Neuronal stem cell (in vitro differentiated cells): Measurements from ENCODE around the gene PLCL2.

Experiments used
- DNase-seq: peaks from one replicate; pipeline ENCODE4 v3.0.0-alpha.2; 2013; ENCODE audit warnings: low spot score
- H2AFZ ChIP-seq: one replicate; pipeline ENCODE4 v1.6.1; 2013; ENCODE audit warnings: mild to moderate bottlenecking, low read length, inconsistent platforms
- H2AK5ac ChIP-seq: 2 replicates; pipeline ENCODE4 v1.6.1; 2013; ENCODE audit warnings: low read depth, mild to moderate bottlenecking, inconsistent platforms, low read length, moderate library complexity, mixed read lengths
- H2BK120ac ChIP-seq: 2 replicates; pipeline ENCODE4 v1.6.1; 2013; ENCODE audit warnings: low read depth, mild to moderate bottlenecking, inconsistent platforms, low read length, moderate library complexity, mixed read lengths
- H2BK12ac ChIP-seq: one replicate; pipeline ENCODE4 v1.6.1; 2013; ENCODE audit warnings: low read length, inconsistent platforms
- H2BK15ac ChIP-seq: 2 replicates; pipeline ENCODE4 v1.6.1; 2013; ENCODE audit warnings: mild to moderate bottlenecking, low read length, inconsistent platforms, mixed read lengths
- H2BK5ac ChIP-seq: one replicate; pipeline ENCODE4 v1.6.1; 2013; ENCODE audit warnings: inconsistent platforms, mild to moderate bottlenecking, low read length, moderate library complexity
- H3K14ac ChIP-seq: one replicate; pipeline ENCODE4 v1.6.1; 2013; ENCODE audit warnings: low read length, inconsistent platforms
- H3K18ac ChIP-seq: 2 replicates; pipeline ENCODE4 v1.6.1; 2013; ENCODE audit warnings: low read length, inconsistent platforms
- H3K23ac ChIP-seq: 2 replicates; pipeline ENCODE4 v1.6.1; 2013; ENCODE audit warnings: low read depth, mild to moderate bottlenecking, mixed read lengths, low read length, inconsistent platforms; ENCODE audit not compliant: poor library complexity
- H3K27ac ChIP-seq: replicated peaks from 3 replicates; pipeline ENCODE4 v1.5.1; 2013; ENCODE audit warnings: low read length, inconsistent platforms
- H3K27me3 ChIP-seq, 3 experiments: 2 replicates each; pipeline ENCODE4 v1.6.1; 2013; ENCODE audit warnings: low read length in 3 of 3, mild to moderate bottlenecking in 2 of 3, inconsistent platforms in 1 of 3, low read depth in 1 of 3, mixed read lengths in 1 of 3, moderate library complexity in 1 of 3; ENCODE audit not compliant: control insufficient read depth in 3 of 3, insufficient read depth in 3 of 3
- H3K36me3 ChIP-seq, 2 donors: replicated peaks in 1 of 2; 2 replicates each; pipeline ENCODE4 v1.6.1; 2013; ENCODE audit warnings: low read length in 2 of 2; ENCODE audit not compliant: control insufficient read depth in 2 of 2, insufficient read depth in 2 of 2
- H3K4ac ChIP-seq: 2 replicates; pipeline ENCODE4 v1.6.1; 2013; ENCODE audit warnings: inconsistent platforms, mild to moderate bottlenecking, low read length, moderate library complexity
- H3K4me1 ChIP-seq, 2 donors: 1 replicate in 1 of 2; 2 replicates in 1 of 2; pipeline ENCODE4 v1.6.1; 2013; ENCODE audit warnings: low read length in 2 of 2, low read depth in 1 of 2; ENCODE audit not compliant: control insufficient read depth in 2 of 2, insufficient read depth in 1 of 2
- H3K4me2 ChIP-seq: one replicate; pipeline ENCODE4 v1.6.1; 2013; ENCODE audit warnings: mild to moderate bottlenecking, low read length, inconsistent platforms; ENCODE audit not compliant: insufficient read depth, poor library complexity, severe bottlenecking
- H3K4me3 ChIP-seq, 2 donors: 2 replicates each; pipeline ENCODE4 v1.5.1; 2013; ENCODE audit warnings: low read length in 2 of 2, mild to moderate bottlenecking in 2 of 2, inconsistent platforms in 1 of 2, moderate library complexity in 1 of 2
- H3K79me1 ChIP-seq: one replicate; pipeline ENCODE4 v1.6.1; 2013; ENCODE audit warnings: low read depth, mild to moderate bottlenecking, inconsistent platforms, low read length, moderate library complexity
- H3K9ac ChIP-seq: one replicate; pipeline ENCODE4 v1.6.1; 2013; ENCODE audit warnings: mild to moderate bottlenecking, low read depth, low read length, inconsistent platforms; ENCODE audit not compliant: poor library complexity
- H3K9me3 ChIP-seq, 2 donors: replicated peaks in 1 of 2; 2 replicates each; pipeline versions ENCODE3 to v1.6.1; 2013; ENCODE audit warnings: low read length in 2 of 2, mild to moderate bottlenecking in 2 of 2, inconsistent platforms in 1 of 2, low read depth in 1 of 2, mixed read lengths in 1 of 2, moderate library complexity in 1 of 2; ENCODE audit not compliant: control insufficient read depth in 2 of 2, insufficient read depth in 1 of 2
- H4K8ac ChIP-seq: one replicate; pipeline ENCODE4 v1.6.1; 2013; ENCODE audit warnings: low read depth, mild to moderate bottlenecking, inconsistent platforms, low read length, moderate library complexity
- H4K91ac ChIP-seq: one replicate; pipeline ENCODE4 v1.6.1; 2013; ENCODE audit warnings: low read length, low read depth, mild to moderate bottlenecking, inconsistent platforms; ENCODE audit not compliant: poor library complexity
- WGBS, 2 donors: extraction: QIAGEN DNeasy Blood & Tissue Kit; methylation state at CpG; one replicate each; pipeline ENCODE4 v1.1.7; 2013; ENCODE audit warnings: missing lambda C conversion rate in 2 of 2, mixed read lengths in 1 of 2; ENCODE audit not compliant: insufficient read length in 2 of 2, insufficient replicate concordance in 1 of 2; ENCODE audit errors: extremely low coverage in 2 of 2; 5-methylcytosine and 5-hydroxymethylcytosine counted together

Gene PLCL2

DNA sequence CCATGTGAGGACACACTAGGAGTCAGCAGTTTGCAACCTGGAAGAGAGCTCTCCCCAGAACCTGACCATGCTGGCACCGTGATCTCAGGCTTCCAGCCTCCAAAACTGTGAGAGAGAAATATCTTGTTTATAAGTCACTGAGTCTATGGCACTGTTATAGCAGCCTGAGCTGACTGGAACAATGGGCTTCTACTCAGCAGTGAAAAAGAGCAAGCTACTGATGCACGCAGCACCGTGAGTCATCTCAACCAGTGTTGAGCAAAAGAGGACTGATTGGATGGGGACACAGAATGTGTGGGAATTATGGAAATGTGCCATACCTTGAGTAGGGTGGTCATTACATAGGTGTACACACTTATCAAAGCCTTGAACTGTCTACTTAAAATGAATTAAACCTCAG lies 230.4 kb downstream of the PLCL2 start:
- no peak overlapping the region for H2AK5ac ChIP-seq
- H3K14ac ChIP-seq, result no peak overlapping the region
- no peaks in the 10 kb centered on the region for H3K27me3 ChIP-seq
- no peak overlapping the region for H3K4ac ChIP-seq
- H3K9me3 ChIP-seq, result no peaks in the 10 kb centered on the region
- H3K23ac ChIP-seq, result no peak overlapping the region
- no peak overlapping the region for H3K18ac ChIP-seq
- H2BK12ac ChIP-seq, result no peak overlapping the region
- no peak overlapping the region for H2BK15ac ChIP-seq
- no peak for DNase-seq
- H4K91ac ChIP-seq, result no peak overlapping the region
- no peaks in the 10 kb centered on the region for H3K4me1 ChIP-seq
- H3K79me1 ChIP-seq, result no peaks in the 10 kb centered on the region
- H3K4me3 ChIP-seq, result no peak overlapping the region
- H2BK5ac ChIP-seq, result no peak overlapping the region
- no peaks in the 10 kb centered on the region for H3K36me3 ChIP-seq
- no peak overlapping the region for H4K8ac ChIP-seq
- H3K4me2 ChIP-seq, result no peak overlapping the region
- H3K9ac ChIP-seq, result no peak overlapping the region
- H3K27ac ChIP-seq, result no peak overlapping the region
- no peak overlapping the region for H2BK120ac ChIP-seq
- no CpG with 5 or more reads among the region's 3 CpGs for WGBS, 2 donors
- H2AFZ ChIP-seq, result no peak overlapping the region

DNA sequence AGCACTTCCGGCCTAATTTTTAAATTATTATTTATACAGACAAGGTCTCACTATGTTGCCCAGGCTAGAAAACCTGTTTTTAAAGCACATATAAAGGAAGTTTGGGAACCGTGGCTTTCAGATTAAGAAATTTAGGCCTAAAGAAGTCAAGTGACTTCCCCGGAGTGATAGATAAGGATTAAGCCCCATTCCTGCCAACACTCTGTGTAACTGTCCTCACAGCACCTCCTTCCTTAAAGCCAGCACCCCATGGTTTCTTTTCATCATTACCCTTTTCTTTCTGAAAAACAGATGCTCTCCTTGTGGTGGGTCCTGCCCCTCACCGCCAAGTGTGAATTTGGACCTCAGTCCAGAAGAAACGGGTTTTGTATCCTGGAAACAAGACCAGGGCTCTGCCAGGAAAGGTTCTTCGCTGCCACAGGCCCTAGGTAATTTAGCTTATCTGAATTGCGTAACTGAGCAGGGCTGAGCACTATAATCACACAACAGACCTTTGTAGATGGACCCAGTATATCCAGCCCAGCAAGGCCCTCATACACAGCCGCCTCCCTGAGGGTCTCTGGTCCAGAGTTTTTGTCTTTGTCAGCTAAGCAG lies 231.3 kb downstream of the PLCL2 start:
- H3K4me3 ChIP-seq, result no peak overlapping the region
- no peaks in the 10 kb centered on the region for H3K27me3 ChIP-seq
- H3K4me1 ChIP-seq, result no peaks in the 10 kb centered on the region
- H3K14ac ChIP-seq, result no peak overlapping the region
- no peak overlapping the region for H3K18ac ChIP-seq
- no peak overlapping the region for H3K4me2 ChIP-seq
- no peak overlapping the region for H3K27ac ChIP-seq
- no CpG with 5 or more reads among the region's 8 CpGs for WGBS, 2 donors
- no peak overlapping the region for H3K9ac ChIP-seq
- no peak overlapping the region for H3K4ac ChIP-seq
- no peaks in the 10 kb centered on the region for H3K9me3 ChIP-seq
- H3K36me3 ChIP-seq, result no peaks in the 10 kb centered on the region
- H2BK15ac ChIP-seq, result no peak overlapping the region
- no peak overlapping the region for H2AK5ac ChIP-seq
- H4K91ac ChIP-seq, result no peak overlapping the region
- no peak overlapping the region for H2BK5ac ChIP-seq
- no peak overlapping the region for H2BK120ac ChIP-seq
- no peak overlapping the region for H2AFZ ChIP-seq
- H4K8ac ChIP-seq, result no peak overlapping the region
- no peak for DNase-seq
- H3K23ac ChIP-seq, result no peak overlapping the region
- H3K79me1 ChIP-seq, result no peaks in the 10 kb centered on the region
- H2BK12ac ChIP-seq, result no peak overlapping the region

DNA sequence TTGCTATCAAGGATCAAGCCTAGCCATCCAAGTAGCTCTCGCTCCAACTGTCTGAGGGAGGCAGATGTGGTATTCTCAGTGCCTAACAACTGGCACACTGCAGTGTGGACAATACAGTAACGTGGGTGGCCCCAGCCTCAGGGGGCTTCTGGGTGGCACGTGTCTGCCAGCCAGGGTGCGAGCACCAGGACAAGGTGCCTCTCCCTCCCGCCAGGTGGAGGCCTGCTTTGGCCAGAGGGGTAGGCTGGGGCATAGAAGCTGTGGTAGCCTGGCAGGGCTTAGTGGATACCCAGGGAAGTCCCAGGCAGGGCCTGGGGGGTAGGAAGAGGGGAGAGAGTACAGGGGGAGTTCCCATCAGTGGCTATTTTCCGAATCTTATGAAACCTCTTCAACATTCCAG lies 234.0 kb downstream of the PLCL2 start:
- H3K36me3 ChIP-seq, result no peaks in the 10 kb centered on the region
- WGBS, 2 donors, result no CpG with 5 or more reads among the region's 6 CpGs
- no peak overlapping the region for H3K4ac ChIP-seq
- no peak overlapping the region for H2BK12ac ChIP-seq
- no peak overlapping the region for H2BK15ac ChIP-seq
- no peak overlapping the region for H3K18ac ChIP-seq
- H3K4me1 ChIP-seq, result no peaks in the 10 kb centered on the region
- no peak overlapping the region for H2AFZ ChIP-seq
- no peak overlapping the region for H4K91ac ChIP-seq
- no peaks in the 10 kb centered on the region for H3K79me1 ChIP-seq
- no peaks in the 10 kb centered on the region for H3K27me3 ChIP-seq
- no peak overlapping the region for H4K8ac ChIP-seq
- H3K9me3 ChIP-seq, result no peaks in the 10 kb centered on the region
- no peak for DNase-seq
- no peak overlapping the region for H3K14ac ChIP-seq
- no peak overlapping the region for H2BK120ac ChIP-seq
- no peak overlapping the region for H3K4me3 ChIP-seq
- H3K23ac ChIP-seq, result no peak overlapping the region
- no peak overlapping the region for H2AK5ac ChIP-seq
- H2BK5ac ChIP-seq, result no peak overlapping the region
- H3K4me2 ChIP-seq, result no peak overlapping the region
- no peak overlapping the region for H3K27ac ChIP-seq
- no peak overlapping the region for H3K9ac ChIP-seq

DNA sequence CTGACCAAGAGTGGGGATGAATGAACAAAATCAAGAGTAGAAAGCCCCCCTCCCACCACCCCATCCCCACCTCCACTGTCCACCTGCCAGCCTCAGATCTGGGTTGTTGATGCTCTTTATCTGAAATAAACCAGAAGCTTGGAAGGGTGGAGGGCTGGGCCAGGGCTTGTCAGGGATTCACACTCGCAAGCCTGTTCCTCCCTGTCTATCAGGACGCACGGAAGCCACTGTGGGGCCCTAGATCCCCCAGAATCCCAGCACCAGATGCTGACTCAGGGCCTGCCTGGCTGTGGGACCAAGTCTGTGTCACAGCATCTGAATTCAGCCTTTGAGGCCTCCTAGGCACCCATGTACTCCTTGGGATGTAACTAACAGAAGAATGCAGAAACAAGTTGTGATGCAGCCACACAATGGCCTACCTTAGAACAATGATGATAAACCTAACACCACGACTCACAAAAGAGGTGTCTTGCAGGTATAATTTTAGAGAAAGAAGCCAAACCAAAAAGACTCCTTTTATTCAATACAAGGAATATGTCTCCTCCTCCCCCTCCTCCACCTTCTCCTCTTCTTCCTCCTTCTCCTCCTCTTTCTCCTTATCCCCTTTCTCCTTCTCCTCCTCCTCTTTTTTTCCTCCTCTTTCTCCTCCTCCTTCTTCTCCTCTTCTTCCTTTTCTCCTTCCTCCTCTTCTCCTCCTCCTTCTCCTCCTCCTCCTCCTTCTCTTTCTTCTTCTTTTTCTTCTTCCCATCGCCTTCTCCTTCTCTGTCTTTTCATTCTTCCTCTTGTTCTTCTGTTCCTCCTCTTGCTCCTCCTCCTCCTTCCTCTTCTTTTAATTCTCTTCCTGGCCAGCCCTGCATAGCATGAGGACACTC lies 234.7 kb downstream of the PLCL2 start:
- Histone ChIP-seq H2BK120ac (no peak overlapping the region), H3K23ac (no peak overlapping the region), H3K36me3 (no peaks in the 10 kb centered on the region), H3K4ac (no peak overlapping the region), H3K27ac (no peak overlapping the region), H3K4me1 (no peaks in the 10 kb centered on the region), H3K27me3 (no peaks in the 10 kb centered on the region), H3K9ac (no peak overlapping the region), H3K79me1 (no peaks in the 10 kb centered on the region), H4K8ac (no peak overlapping the region), H3K4me3 (no peak overlapping the region), H3K14ac (no peak overlapping the region), H2AK5ac (no peak overlapping the region), H2BK15ac (no peak overlapping the region), H2BK5ac (no peak overlapping the region), H3K18ac (no peak overlapping the region), H3K4me2 (no peak overlapping the region), H4K91ac (no peak overlapping the region), H2AFZ (no peak overlapping the region), H2BK12ac (no peak overlapping the region), H3K9me3 (no peaks in the 10 kb centered on the region)
- no CpG with 5 or more reads among the region's 5 CpGs for WGBS, 2 donors
- no peak for DNase-seq
